K562 (cell line): ENCODE results near the gene GET3. TPM values are rescaled to one million over a fixed set of nuclear protein-coding genes. Genes with fewer than 3 reads are reported as not detected.

Experiments used
- CREM ChIP-seq: IDR thresholded peaks from 2 replicates; pipeline ENCODE4 v1.6.1; 2014; ENCODE audit warnings: antibody characterized with exemption, low read depth
- DEAF1 ChIP-seq: fragments of 450-650 bp; formaldehyde crosslinking; IDR thresholded peaks from 2 replicates; pipeline ENCODE4 v1.4.0; 2020; ENCODE audit warnings: mild to moderate bottlenecking, moderate library complexity
- DMBX1 ChIP-seq: fragments of 250-450 bp; sonication (Bioruptor Pico); IDR thresholded peaks from 2 replicates; pipeline ENCODE4 v1.8.0; 2022; ENCODE audit warnings: inconsistent platforms, mild to moderate bottlenecking, moderate library complexity, borderline replicate concordance
- ILF3 ChIP-seq: fragments of 450-650 bp; IDR thresholded peaks from 2 replicates; pipeline ENCODE4 v1.6.1; 2018; ENCODE audit warnings: antibody characterized with exemption, mild to moderate bottlenecking, moderate library complexity, borderline replicate concordance
- MTF1 ChIP-seq: fragments of 250-450 bp; sonication (Bioruptor Pico); IDR thresholded peaks from 2 replicates; pipeline ENCODE4 v1.9.0; 2021; ENCODE audit warnings: moderate library complexity, mild to moderate bottlenecking, inconsistent platforms, borderline replicate concordance
- SMARCB1 ChIP-seq: IDR thresholded peaks from 2 replicates; pipeline ENCODE4 v1.6.1; 2011; ENCODE audit warnings: improper control_type of control experiment, low read depth; ENCODE audit not compliant: insufficient read length
- XRCC3 ChIP-seq: fragments of 450-650 bp; IDR thresholded peaks from 2 replicates; pipeline ENCODE4 v1.6.1; 2017; ENCODE audit warnings: mild to moderate bottlenecking, moderate library complexity
- ZKSCAN8 ChIP-seq: fragments of 200-800 bp; sonication (Bioruptor generic); IDR thresholded peaks from 2 replicates; pipeline ENCODE4 v1.6.1; 2016; ENCODE audit warnings: missing genetic modification characterization, missing compliant biosample characterization
- ZNF318 ChIP-seq, 2 experiments: fragments of 450-650 bp; IDR thresholded peaks; 2 replicates each; pipeline ENCODE4 v1.6.1; 2016; ENCODE audit warnings: mild to moderate bottlenecking in 2 of 2, borderline replicate concordance in 1 of 2, low read depth in 1 of 2, moderate library complexity in 1 of 2
- ZNF592 ChIP-seq: fragments of 450-650 bp; IDR thresholded peaks from 2 replicates; pipeline ENCODE4 v1.6.1; 2017; ENCODE audit warnings: antibody characterized with exemption, mild to moderate bottlenecking
- ZNF668 ChIP-seq: fragments of 250-450 bp; sonication (Bioruptor Pico); IDR thresholded peaks from 2 replicates; pipeline ENCODE4 v1.8.0; 2022; ENCODE audit warnings: mild to moderate bottlenecking, inconsistent platforms
- ZNF778 ChIP-seq: fragments of 450-650 bp; formaldehyde crosslinking; IDR thresholded peaks from 2 replicates; pipeline ENCODE4 v1.4.0; 2020; ENCODE audit warnings: mild to moderate bottlenecking, moderate library complexity
- polyA plus RNA-seq, 8 experiments: library from polyadenylated mRNA; depleted of rRNA in 4 of 8; stranded (reverse) in 5 of 8; unstranded in 3 of 8; fragments of >200 nt; fragmentation: Nextera tagmentation in 2 of 8; fragmentation: Illumina TruSeq in 1 of 8; extraction: Ambion mirVana in 2 of 8; extraction: Trizol in 1 of 8; gene quantifications; 2 replicates each; pipeline versions ENCODE4 v1.2.1 to v1.2.3, GENCODE V29; 2011 to 2014; ENCODE audit warnings: inconsistent platforms in 1 of 8, missing spikeins in 1 of 8
- total RNA-seq, 7 experiments: library from RNA; depleted of rRNA in 6 of 7; stranded (reverse); fragments of >200 nt in 6 of 7; fragmentation: Illumina TruSeq in 2 of 7; extraction: Trizol in 2 of 7; gene quantifications; 2 replicates each; pipeline versions ENCODE4 v1.2.1 to v1.2.3, GENCODE V29; 2011 to 2021; ENCODE audit warnings: low replicate concordance in 1 of 7

The GET3 gene
- total and polyA plus RNA-seq, 9 of the 15 experiments (the other 6 are each of a cell fraction or from before 2014, with no cell fraction given), result 8.3 to 83.5 (median 51.8) TPM

- TF ChIP-seq ZNF318 (IDR thresholded peaks at IDR 0.05; ENCODE audit: borderline replicate concordance in 1 of 2, low read depth in 1 of 2) (no peak), ILF3 (no peak; the same call in 1 of the 2 replicates), SMARCB1 (no peak), CREM (peak; percentile 88), DMBX1 (CRISPR knock-in tag) (peak; percentile 80; the same call in 1 of the 2 replicates), ZNF668 (CRISPR knock-in tag) (no peak), ZNF592 (peak; percentile 83), ZNF778 (CRISPR knock-in tag) (no peak), MTF1 (CRISPR knock-in tag) (no peak), XRCC3 (no peak), ZKSCAN8 (CRISPR knock-in tag) (no peak), DEAF1 (CRISPR knock-in tag) (no peak)
These were observed 45.4 kb downstream of the GET3 start (continued) for GRCh38 chr19:12782424-12783290.
